Sigmoid colon (tissue), 4 donors: Measurements from ENCODE around the gene PPARD.

Experiments
- EP300 ChIP-seq, 4 donors: sonication (generic); formaldehyde crosslinking; IDR thresholded peaks; one replicate each; pipeline ENCODE4 v1.6.1; 2017; ENCODE audit warnings: antibody characterized with exemption in 4 of 4
- POLR2A ChIP-seq, 2 donors: fragments of 450-650 bp; IDR thresholded peaks; one replicate each; pipeline ENCODE4 v1.6.1; 2016; ENCODE audit warnings: antibody characterized with exemption in 2 of 2, mild to moderate bottlenecking in 2 of 2, moderate library complexity in 2 of 2
- POLR2AphosphoS5 ChIP-seq, 4 donors: sonication (generic); formaldehyde crosslinking; IDR thresholded peaks; one replicate each; pipeline ENCODE4 v1.6.1; 2017; ENCODE audit warnings: antibody characterized with exemption in 4 of 4
- TF ChIP-seq, protein P1 (sequence below), 4 experiments: fragments of 450-650 bp in 3 of 4; fragments of 200-600 bp in 1 of 4; IDR thresholded peaks; one replicate each; pipeline ENCODE4 v1.5.1; 2016 to 2019; ENCODE audit warnings: antibody characterized with exemption in 4 of 4, mild to moderate bottlenecking in 3 of 4, moderate library complexity in 2 of 4

DNA sequence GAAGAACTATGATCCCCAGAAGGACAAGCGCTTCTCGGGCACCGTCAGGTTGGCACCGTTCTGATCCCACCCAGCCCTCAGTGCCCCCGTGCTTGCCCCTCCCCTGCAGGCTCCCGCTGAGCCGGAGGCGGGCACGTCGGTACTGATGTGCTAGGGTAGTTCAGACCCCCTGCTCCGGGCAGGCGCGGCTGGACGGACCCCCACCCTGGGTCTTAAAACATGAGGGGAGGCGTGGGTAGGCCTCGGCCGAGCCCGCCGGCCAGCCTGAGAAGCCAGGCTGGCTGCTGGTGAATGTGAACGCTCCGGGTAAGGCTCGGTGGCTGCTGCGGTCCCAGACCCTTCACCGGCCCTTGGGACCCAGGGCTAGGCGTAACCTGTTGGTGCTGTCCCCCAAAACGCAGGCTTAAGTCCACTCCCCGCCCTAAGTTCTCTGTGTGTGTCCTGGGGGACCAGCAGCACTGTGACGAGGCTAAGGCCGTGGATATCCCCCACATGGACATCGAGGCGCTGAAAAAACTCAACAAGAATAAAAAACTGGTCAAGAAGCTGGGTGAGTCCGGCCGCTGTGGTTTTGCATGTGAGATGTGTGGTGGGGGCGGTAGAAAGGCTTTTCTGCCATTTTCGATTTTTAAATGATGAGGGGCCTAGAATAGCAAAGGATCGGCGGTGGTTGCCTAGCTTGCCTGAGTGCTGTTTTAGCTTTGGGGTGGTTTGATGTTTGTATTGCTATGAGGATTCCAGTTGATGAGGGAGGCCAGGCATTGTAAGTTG, 126.8 kb downstream of the PPARD start:
- no peak for TF ChIP-seq POLR2A (IDR thresholded peaks at IDR 0.05)
- no peak for TF ChIP-seq EP300 (IDR thresholded peaks at IDR 0.05)
- peak in 1 of 4 donors; percentile 59 for TF ChIP-seq POLR2AphosphoS5 (IDR thresholded peaks at IDR 0.05)
- TF ChIP-seq, protein P1, sequence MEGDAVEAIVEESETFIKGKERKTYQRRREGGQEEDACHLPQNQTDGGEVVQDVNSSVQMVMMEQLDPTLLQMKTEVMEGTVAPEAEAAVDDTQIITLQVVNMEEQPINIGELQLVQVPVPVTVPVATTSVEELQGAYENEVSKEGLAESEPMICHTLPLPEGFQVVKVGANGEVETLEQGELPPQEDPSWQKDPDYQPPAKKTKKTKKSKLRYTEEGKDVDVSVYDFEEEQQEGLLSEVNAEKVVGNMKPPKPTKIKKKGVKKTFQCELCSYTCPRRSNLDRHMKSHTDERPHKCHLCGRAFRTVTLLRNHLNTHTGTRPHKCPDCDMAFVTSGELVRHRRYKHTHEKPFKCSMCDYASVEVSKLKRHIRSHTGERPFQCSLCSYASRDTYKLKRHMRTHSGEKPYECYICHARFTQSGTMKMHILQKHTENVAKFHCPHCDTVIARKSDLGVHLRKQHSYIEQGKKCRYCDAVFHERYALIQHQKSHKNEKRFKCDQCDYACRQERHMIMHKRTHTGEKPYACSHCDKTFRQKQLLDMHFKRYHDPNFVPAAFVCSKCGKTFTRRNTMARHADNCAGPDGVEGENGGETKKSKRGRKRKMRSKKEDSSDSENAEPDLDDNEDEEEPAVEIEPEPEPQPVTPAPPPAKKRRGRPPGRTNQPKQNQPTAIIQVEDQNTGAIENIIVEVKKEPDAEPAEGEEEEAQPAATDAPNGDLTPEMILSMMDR (IDR thresholded peaks at IDR 0.05), result no peak
